HG03039 (cell line): ENCODE measurements around the gene SYNDIG1.

Experiments
- ATAC-seq: cut with Tn5 transposase; IDR thresholded peaks from one replicate; pipeline ENCODE4 v1.9.1; 2021; ENCODE audit warnings: mild to moderate bottlenecking, moderate library complexity; ENCODE audit not compliant: unreplicated experiment

Gene SYNDIG1

GRCh38 chr20:24582373-24583168 is 113.1 kb downstream of the SYNDIG1 start:
- ATAC-seq = no peak

GRCh38 chr20:24583169-24583792 is 113.9 kb downstream of the SYNDIG1 start:
- no peak for ATAC-seq

DNA sequence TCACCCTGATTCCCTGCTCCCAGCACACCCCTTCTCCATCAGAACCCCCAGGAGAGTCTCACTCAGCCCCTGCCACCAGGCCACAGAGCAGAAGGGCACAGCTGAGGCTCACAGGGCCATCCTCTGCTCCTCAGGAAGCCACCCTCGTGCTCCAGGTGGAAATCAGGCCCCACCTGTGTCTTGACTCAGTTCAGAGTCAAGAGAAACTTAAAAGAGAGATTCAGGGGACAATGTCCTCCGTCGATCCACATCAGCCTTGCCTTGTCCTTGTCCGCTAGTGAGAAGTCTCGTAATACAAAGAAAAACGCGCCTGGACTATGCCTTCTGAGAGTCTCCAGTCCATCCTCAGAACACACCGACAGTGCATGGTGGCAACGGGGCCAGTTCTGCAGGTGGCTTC is 114.6 kb downstream of the SYNDIG1 start:
- ATAC-seq = no peak

GRCh38 chr20:24584538-24585356 is 115.3 kb downstream of the SYNDIG1 start:
- ATAC-seq = no peak

DNA sequence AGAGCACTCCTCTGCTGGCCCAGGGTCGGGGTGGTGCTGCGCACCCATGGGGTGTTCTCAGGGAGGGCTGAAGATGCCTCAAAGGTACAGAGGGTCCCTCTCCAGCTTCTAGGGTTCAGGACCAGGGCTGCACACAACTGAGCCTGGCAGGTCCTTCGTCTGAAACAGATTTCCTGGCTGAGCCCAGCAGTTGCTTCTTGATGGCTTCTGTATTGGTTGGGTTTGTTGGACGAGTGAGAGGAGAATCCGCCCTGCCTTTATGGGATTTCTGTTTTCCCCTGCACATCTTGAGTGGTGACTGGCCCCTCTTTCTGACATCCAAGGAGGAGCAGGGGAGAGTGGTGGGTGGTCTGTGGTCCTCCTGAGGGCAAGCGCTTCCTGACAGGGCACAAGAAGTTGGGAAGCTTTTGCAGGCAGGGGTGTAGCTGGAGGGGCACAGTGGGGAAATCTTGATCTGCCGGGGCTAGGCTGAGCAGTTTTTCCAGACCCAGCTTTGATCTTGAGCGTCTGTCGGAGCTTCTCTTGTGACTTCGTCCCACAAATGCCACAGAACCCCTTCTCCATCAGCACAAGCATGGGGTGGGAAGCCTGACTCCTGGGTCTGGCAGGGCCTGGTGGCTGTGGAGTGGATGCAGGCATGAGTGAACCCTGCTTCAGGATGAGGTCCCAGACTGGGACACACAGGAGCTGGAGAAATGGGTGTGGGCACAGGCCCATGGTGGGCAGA is 116.5 kb downstream of the SYNDIG1 start:
- ATAC-seq = no peak

DNA sequence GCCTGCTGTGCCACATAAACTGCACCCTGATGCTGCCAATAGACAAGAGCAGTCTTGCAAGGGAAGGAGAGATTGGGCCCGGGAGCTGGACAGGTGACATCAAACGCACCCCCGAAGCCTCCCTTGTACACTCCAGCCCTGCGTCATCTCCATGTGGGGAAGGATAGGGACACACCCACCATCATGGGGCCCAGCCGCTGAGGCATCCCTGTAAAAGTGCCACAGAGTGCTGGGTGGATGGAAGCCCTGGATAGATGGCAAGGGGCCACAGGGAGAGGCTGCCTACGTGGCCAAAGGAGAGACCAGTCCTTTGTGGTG is 117.1 kb downstream of the SYNDIG1 start:
- ATAC-seq = no peak

GRCh38 chr20:24587384-24588046 is 118.1 kb downstream of the SYNDIG1 start:
- ATAC-seq = no peak

DNA sequence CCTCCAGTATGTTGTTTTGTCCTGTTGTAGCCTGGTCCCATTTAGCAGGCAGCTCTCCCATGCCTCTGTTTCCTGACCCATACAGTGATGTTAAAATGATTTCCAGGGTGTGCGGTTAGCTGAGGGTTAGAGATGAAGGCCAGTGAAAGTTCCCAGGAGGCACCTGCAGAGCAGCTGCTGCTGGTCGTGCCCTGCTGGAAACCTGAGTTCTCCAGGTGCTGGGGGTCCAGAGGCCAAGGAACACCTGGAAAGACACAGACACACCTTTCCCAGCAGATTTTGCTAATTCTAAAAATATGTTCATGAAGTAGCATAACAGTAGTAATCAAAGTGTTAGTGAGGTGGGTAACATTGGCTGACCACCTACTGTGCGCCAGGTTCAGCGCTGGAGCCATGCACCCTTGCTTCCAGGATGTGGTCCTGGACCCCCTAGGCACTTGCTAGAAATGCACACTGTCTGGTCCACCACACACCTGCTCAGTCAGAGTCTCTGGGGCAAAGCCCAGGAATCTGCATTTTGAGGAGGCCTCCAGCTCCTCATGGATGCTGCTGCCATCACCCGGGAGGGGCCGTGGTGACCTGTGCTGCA is 118.7 kb downstream of the SYNDIG1 start:
- ATAC-seq = no peak

DNA sequence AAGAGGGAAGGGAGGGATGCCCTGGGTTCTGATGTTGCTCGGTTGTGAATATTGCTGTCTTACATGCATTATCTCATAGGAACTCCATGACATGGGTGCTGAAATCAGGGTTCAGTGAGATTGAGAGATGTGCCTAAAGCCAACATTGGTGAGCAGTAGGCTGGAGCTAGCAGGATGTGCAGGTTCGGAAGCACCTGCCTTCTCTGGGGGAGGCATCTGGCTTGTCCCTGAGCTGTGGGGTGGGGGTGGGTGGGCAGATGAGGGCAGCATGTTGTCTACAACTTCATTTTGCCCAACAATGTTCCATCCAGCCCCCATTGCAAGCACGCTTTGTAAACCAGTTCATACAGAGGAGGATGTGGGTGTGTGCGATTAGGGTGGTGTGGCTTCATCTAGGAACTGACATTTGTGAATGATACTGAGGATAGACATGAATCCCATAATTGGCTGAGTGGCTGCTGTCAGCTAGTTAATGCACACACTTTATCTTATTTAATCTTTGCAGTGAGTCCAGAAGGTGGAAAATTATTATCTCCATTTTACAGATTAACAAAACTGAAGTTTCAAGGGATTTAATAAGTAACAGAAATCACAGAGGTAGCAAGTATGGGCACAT is 119.4 kb downstream of the SYNDIG1 start:
- no peak for ATAC-seq

GRCh38 chr20:24589381-24589780 is 120.0 kb downstream of the SYNDIG1 start:
- ATAC-seq = no peak

GRCh38 chr20:24589815-24590177 is 120.4 kb downstream of the SYNDIG1 start:
- ATAC-seq = no peak

DNA sequence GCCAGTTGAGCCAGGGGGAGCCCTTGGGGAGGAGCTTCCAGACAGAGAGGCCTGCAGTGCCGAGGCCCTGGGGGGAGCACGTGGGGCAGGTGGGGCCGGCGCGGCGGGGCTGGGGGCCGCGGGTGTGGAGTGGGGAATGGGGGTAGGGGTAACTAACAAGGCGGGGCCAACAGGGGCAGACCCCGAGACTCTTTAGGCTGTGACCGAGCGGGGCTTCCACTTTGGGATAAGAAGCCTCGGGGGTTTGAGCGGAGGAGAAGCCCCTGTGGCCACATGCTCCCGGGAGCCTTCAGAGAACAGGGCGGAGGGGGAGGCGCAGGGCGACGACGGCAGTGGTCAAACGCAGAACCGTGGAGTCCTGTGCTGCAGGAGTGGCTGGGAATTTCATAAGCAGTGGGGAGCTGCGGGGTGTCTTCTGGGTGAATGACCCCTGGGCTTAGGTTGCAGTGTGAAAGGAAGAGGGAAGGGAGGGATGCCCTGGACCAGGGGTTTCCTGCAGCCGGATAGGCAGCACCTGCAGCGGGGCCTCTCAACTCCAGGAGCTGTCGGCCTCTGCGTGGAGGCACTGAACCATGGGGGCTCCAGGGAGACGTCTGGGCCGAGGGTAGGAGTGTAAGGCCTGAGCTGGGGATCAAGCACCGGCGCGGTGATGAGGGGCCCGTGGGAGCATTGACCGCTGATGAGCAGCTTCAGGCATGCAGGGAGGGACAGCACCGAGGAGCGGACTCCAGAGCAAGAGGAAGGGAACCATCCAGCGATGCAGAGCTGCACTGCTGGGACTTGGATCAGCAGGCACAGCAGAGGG is 121.0 kb downstream of the SYNDIG1 start:
- ATAC-seq = no peak

GRCh38 chr20:24597051-24597450 is 127.6 kb downstream of the SYNDIG1 start:
- ATAC-seq = no peak

GRCh38 chr20:24598346-24598745 is 128.9 kb downstream of the SYNDIG1 start:
- ATAC-seq = no peak

- no peak for ATAC-seq
Measured at GRCh38 chr20:24598996-24599395, 129.6 kb downstream of the SYNDIG1 start.

GRCh38 chr20:24600012-24600411 is 130.6 kb downstream of the SYNDIG1 start:
- ATAC-seq = no peak

DNA sequence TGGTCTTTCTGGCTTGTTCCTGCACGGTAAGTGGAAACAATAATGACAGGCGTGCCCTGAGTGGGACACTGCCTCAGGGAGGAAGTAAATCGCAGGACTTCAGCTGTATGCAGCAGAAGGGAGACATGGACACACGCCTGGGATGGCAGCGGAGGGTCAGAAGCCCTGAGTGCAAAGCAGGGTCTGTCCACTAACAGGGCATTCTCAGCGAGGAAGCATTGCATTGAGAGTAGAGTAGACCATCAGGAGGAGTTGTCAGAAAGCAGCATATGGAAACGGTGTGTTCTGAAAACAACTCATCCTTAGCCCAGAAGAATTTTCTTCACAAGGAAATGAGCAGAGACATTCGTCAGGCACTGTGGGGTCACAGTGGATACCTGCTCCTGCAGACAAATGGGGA is 134.0 kb downstream of the SYNDIG1 start:
- ATAC-seq = no peak

GRCh38 chr20:24604966-24605665 is 135.7 kb downstream of the SYNDIG1 start:
- ATAC-seq = no peak
